ENCODE results near the gene ADGRG6. TPM values are rescaled to one million over a fixed set of nuclear protein-coding genes. Genes with fewer than 3 reads are reported as not detected.

Gene ADGRG6
- total RNA-seq, 4 donors from 2014 or later: 22.3 to 56.5 (median 26.0) TPM

DNA sequence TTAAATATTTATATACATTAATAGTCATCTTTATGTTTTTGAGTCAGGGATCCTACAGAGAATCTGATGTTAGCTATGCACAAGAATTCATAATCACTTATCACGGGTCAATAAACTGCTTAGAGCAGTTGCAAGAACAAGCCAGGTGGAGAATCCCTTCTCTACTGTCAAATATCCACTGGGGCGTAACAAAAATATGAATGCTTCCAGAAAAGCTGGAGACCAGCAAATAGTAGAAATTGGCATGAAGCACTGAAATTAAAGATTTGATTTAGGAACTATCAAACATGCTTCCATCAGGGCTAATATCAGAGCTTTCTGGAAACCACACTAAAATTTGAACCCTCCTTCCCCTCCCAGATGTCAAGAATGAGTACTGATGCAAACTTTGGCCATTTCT lies 37.3 kb downstream of the ADGRG6 start:
- Histone ChIP-seq H3K36me3 (no peaks in the 10 kb centered on the region), H3K9me3 (no peaks in the 10 kb centered on the region), H3K27ac (no peak overlapping the region), H3K4me1 (peaks cover 0 to 5% (median 0%) of the 10 kb centered on the region in 3 donors), H3K27me3 (no peaks in the 10 kb centered on the region), H3K4me3 (no peak overlapping the region)
- 65 to 75% methylated on average over 2 of the region's 2 CpGs for WGBS, 2 donors
- intact Hi-C loops (cut with DNase I): no loop called here
- no peak for DNase-seq
- no peak for TF ChIP-seq POLR2A (IDR thresholded peaks at IDR 0.05)
- no peak for TF ChIP-seq CTCF (IDR thresholded peaks at IDR 0.05)

GRCh38 chr6:142339968-142340658 lies 38.3 kb downstream of the ADGRG6 start:
- H3K9me3 ChIP-seq: no peaks in the 10 kb centered on the region
- WGBS, 2 donors: 69 to 71% methylated on average over 1 of the region's 1 CpG
- H3K4me1 ChIP-seq: peaks cover 0 to 7% (median 0%) of the 10 kb centered on the region in 3 donors
- H3K27me3 ChIP-seq: no peaks in the 10 kb centered on the region
- no peaks in the 10 kb centered on the region for H3K36me3 ChIP-seq
- H3K4me3 ChIP-seq: no peak overlapping the region
- intact Hi-C loops (cut with DNase I): no loop called here
- H3K27ac ChIP-seq: no peak overlapping the region
- TF ChIP-seq POLR2A (IDR thresholded peaks at IDR 0.05) (no peak), CTCF (IDR thresholded peaks at IDR 0.05) (no peak)
- no peak for DNase-seq

DNA sequence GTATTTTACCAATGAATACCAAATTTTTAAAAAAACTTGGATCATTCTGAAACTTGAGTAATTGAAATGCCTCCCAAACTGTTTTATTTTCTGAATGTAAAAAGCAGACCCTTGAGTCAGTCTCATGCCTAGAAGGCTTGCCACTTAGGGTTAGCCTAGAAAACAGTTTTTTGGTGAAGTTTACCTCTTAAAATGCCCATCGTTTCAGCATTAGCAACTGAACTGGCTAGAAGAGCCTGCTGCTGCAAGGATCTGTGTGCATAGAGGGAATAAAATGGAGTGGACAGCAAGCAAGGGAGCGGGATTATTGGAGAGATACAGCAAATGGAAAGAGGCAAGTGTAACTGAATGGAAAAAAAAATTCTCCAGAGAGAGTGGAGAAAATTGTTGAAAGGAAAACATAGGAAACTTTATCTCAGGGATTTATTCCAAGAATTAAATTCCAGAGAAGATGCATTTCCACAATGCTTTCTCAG lies 40.1 kb downstream of the ADGRG6 start:
- DNase-seq: no peak
- WGBS, 2 donors: 81 to 90% methylated on average over 2 of the region's 2 CpGs
- H3K36me3 ChIP-seq: no peaks in the 10 kb centered on the region
- H3K27ac ChIP-seq: no peak overlapping the region
- no peak overlapping the region for H3K4me3 ChIP-seq
- no peaks in the 10 kb centered on the region for H3K27me3 ChIP-seq
- intact Hi-C loops (cut with DNase I): no loop called here
- H3K9me3 ChIP-seq: no peaks in the 10 kb centered on the region
- H3K4me1 ChIP-seq: peaks cover 0 to 10% (median 0%) of the 10 kb centered on the region in 3 donors
- TF ChIP-seq CTCF (IDR thresholded peaks at IDR 0.05) (no peak), POLR2A (IDR thresholded peaks at IDR 0.05) (no peak)

- Histone ChIP-seq H3K27ac (no peak overlapping the region), H3K9me3 (no peaks in the 10 kb centered on the region), H3K36me3 (no peaks in the 10 kb centered on the region), H3K4me1 (peaks cover 0 to 10% (median 0%) of the 10 kb centered on the region in 3 donors), H3K27me3 (no peaks in the 10 kb centered on the region), H3K4me3 (no peak overlapping the region)
- no peak for DNase-seq
- intact Hi-C loops (cut with DNase I): no loop called here
- TF ChIP-seq CTCF (IDR thresholded peaks at IDR 0.05) (no peak), POLR2A (IDR thresholded peaks at IDR 0.05) (no peak)
Measured at GRCh38 chr6:142342986-142343385, 41.2 kb downstream of the ADGRG6 start.

- DNase-seq: no peak
- Histone ChIP-seq H3K27me3 (no peaks in the 10 kb centered on the region), H3K4me3 (no peak overlapping the region), H3K9me3 (no peaks in the 10 kb centered on the region), H3K4me1 (peaks cover 0 to 10% (median 0%) of the 10 kb centered on the region in 3 donors), H3K36me3 (no peaks in the 10 kb centered on the region), H3K27ac (no peak overlapping the region)
- intact Hi-C loops (cut with DNase I): no loop called here
- 90 to 96% methylated on average over 1 of the region's 1 CpG for WGBS, 2 donors
- no peak for TF ChIP-seq CTCF (IDR thresholded peaks at IDR 0.05)
- no peak for TF ChIP-seq POLR2A (IDR thresholded peaks at IDR 0.05)
Measured at GRCh38 chr6:142343938-142344337, 42.1 kb downstream of the ADGRG6 start.

Data from esophagus squamous epithelium (tissue), 5 donors.